Hippocampal formation (tissue), 2 donors: Measurements from ENCODE around the gene TMEM52.
"Not testable (repeated sequence)": the region's sequence is repeated elsewhere in the genome, so short reads cannot be mapped to it uniquely, and the experiment has no call there.

ENCODE experiments used
- DNase-seq, 2 donors: peaks; one replicate each; lab custom pipeline; 2025; lab: John Stamatoyannopoulos, UW

The TMEM52 gene

DNA sequence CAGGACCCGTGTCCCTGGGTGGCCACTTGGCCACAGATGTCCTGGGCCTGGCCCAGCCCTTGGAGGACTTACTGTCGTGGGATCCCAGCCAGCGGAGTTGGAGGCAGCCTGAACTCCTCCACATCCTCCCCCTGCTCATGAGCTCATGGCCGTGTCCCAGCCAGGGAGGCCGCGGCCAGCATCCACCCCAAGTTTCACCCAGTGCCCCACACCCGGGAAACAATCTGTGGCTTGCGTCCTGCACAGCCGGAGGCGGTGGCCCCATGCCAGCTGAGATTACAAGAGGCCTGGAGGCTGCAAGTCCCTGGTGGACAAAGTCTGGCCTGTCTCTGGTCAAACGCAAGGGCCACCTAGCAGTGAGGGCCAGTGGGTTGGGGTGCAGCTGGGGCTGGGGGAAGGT is 27.5 kb upstream of the TMEM52 start:
- no peak for DNase-seq

DNA sequence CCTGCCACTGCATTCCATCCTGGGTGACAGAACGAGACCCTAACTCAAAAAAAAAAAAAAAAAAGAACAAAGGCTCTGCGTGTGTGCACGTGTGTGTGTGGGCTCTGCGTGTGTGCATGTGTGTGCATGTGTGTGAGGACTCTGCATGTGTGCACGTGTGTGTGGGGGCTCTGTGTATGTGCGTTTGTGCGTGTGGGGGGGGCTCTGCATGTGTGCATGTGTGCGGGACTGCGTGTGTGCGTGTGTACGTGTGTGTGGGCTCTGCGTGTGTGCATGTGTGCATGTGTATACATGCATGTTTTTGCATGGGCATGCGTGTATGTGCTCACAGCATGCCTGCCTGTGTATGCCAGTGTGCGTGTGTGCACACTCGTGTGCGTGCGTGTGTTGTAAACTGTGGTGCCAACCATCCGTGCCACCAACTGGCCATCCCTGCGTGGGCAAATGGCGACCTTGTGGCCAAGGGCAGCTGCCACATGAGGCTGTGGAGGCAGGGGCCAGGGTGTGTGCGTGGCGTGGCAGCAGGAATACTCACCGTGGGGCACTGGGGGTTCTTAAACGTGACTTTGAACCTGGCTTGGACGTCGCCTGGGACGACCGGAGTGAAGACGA is 26.8 kb upstream of the TMEM52 start:
- no peak for DNase-seq

DNA sequence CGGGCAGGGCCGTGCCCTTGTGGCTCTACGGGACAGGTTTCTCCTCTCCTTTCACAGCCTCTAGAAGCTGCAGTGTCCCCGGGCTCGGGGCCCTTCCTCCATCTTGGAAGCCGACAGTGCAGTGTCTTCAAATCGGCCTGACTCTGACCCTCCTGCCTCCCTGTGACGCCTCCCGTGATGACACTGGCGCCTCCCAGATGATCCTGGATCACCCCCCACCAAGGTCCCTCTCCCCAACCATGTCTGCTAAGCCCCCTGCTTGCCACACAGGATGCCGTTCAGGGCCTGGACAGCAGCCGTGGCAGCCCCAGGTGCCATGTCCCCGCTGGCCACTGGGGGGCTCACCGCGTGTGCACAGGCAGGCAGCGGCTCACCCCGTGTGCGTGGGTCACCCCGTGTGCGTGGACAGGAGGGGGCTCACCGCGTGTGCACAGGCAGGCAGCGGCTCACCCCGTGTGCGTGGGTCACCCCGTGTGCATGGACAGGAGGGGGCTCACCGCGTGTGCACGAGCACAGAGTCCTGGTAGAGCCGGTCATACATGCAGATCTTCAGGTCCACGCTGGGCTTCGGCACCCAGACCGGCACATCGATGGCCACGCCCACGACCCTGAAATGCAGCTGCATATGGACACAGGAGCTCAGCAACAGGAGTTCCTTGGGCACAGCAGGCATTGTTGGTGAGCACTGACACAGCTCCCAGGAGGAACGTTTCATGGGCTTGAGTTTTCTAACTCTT is 24.9 kb upstream of the TMEM52 start:
- DNase-seq, result no peak

DNA sequence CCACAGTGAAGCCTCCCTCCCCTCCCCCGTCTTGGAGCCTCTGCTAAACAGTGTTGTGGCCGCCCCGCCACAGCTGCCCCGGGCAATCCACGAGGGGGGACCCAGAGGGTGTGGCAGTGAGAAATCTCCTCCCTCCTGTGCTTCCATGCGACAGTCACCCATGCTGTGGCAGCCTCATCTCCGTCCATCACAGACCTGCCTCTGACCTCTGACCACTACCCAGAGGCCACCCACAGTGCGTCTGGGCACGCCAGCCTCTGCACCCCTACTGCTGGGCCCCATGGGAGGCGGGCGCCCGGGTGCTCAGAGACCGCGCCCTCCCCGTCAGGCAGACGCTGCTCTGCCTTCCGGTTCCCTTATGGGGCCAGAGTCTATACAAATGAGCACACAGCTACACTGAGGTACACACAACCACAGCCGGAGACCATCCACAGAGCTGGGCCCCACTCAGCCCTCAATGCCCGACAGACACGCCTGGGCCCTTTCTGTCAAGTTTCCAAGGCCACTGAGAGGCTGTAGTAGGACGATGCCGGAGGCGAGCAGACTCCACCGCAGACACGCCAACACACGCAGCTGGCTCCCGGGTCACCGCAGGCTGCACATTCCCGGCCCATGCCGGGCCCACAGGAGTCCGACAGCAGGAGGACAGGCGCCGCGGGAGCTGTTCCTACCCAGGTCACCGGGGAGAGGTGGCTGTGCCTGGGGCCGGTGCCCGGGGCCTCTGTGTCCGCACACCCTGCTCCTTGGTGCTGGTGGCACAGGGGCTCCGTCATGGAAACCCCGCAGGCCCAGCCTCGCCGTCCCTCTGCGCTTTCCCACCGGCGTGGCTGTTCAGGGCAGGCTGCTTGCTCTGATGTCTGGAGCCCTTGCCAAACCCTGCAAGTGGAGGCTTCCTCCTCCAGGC is 23.9 kb upstream of the TMEM52 start:
- DNase-seq, result no peak

DNA sequence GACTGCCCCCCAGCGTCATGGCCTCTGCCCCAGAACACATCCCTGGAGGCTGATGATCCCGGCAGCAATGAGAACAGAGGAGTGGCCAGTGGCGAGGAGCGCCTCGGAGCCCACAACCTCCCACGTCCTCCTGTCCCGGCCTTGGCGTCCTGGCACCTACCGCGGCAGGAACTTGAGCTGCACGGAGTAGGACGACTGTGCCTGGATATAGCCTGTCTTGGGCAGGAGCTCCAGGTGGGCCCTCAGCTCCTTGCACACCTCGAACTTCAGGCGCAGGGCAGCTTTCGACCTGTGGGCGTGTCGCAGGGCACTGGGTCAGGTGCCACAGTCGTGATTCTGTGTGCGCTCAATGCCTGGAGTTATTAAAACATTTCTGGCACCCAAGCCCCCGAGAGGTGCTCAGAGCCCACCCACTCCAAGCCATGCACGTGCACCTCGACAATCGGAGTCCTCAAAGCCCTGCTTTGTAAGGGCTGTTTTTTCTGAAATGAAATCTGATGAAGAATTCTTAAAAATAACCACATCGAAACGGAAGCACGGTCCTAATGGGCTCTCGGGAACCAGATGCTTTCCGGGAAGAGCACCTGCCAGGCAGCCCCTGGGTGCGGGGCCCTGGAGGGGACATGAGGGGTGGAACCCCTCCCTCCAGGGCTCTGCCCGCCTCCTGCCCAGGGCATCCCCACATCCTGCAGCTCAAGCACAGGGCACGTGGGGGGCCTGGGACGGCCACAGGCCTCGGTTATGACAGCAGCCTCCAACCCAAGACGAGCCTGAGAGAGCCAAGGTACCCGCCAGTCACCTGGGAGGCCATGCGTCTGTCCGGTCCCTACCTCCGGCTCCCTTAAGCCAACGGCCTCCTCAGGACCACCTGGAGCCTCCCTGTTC is 23.0 kb upstream of the TMEM52 start:
- no peak for DNase-seq

DNA sequence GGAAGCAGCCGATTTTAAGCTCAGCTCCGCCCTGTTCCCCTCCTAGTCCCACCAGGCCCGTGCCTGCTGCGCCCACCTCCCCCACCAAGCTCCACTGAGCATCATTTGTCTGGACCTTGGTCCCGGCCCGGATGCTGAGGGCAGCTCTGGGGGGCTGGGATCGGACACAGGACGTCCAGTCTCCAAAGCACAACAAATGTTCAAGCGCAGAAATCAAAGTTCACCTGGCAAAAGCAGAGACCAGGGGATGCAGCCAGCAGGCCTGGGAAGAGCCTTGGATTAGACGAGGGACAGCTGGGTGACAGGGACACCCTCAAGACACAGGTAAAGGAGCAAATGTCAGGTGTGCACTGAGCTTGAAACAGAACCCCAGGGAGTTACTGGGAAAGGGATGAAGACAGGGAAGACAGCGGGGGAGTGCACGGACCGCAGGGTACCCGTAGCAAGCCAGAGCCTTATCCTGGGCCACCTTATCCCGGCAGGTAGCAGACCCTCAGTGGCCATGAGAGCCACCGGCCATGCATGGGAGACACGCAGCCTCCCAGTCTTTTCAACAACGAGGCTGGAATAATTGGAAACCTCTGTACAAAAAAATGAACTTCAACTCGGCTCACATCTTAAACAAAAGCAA is 22.2 kb upstream of the TMEM52 start:
- DNase-seq, result no peak

DNA sequence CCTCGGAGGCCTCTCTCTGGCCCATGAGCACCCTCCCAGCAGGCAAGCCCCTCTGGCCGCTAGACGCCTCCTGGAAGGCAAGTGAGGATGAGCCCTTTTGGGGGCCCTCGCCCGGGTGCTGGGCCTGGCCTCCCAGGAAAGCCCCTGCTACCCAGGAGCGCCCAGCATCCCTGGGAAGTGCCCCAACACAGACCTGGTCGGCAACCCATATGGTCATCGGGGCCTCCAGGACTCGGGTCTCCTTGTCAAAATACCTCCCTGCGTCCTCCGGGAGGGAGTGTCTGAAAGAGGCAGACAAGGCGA is 21.0 kb upstream of the TMEM52 start:
- no peak for DNase-seq

DNA sequence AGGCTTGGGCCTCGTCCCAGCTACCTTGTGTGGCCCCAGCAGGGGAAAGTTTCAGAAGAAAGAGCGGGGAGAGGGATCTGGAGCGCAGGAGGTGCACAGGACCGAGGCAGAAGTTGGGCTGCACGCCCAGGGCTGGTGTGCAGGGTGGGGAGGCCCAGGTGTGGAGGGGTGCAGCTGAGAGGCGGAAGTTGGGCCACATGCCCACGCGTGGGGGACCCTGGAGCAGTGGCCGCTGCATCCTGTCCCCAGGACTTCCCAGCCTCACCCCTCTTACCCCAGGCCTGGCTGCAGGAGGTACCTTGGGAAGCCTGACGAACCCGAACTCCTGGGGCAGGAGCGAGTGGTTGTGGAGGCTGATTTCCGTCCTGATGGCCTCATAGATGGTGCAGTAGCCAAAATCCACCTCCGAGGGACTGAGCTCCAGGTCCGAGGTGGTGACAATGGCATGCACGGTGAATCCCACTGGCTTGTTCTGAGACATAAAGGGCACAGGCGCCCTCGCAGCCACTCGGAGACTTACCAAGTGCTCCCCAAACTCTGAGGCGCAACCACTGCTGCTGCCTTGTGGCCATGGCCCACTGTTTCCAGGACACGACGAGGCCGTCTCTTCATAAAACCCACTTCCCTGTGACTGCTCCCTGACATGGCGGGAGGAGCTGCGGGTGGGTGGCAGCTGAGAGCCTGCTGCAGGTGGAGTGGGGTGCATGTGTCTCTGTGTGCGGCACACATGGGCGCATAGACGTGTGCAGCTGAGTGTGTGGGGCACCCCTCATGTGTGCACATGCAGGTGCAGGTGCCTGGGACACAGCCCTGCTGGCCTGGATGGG is 20.4 kb upstream of the TMEM52 start:
- no peak for DNase-seq

DNA sequence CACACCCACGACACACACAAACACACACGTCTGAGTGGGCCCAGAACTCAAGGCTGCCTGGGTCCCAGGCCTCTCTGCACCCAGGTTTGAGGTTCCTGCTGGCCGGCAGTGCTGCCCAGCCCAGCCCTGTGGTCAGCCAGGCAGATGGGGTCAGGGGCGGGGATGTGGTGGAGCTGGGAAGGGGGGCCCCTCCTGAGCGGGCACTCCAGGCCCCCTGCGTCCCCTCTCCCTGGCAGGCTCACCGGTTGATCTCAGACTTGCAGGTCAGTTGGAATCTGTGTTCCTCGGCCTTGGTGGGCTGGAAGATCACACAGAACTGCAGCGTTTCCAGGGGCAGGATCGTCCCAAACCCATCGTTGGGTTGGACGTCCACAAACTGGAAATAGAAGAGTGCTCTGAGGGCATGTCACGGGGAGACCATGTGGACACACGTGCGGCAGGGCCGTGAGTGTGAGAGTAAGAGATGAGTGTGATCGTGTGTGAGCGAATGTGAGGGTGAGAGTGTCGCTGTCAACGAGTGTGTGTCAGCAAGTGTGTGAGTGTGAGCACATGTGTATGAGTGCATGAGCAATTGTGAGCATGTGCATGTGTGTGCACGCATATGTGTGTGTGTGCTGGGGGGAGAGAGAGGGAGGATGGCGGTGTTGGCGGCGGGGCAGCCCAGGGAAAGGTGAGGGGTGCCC is 19.7 kb upstream of the TMEM52 start:
- no peak for DNase-seq

DNA sequence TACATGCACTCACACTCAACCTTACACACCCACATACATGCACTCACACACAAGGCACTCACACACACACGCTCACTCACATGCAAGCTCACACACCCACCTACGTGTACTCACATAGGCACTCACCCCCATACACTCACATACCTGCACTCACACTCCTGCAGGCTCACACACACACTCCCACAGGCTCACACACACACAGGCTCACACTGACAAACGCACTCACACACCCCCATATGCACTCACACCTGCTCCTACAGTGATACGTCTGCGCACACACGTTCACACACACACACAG is 19.1 kb upstream of the TMEM52 start:
- no peak for DNase-seq

DNA sequence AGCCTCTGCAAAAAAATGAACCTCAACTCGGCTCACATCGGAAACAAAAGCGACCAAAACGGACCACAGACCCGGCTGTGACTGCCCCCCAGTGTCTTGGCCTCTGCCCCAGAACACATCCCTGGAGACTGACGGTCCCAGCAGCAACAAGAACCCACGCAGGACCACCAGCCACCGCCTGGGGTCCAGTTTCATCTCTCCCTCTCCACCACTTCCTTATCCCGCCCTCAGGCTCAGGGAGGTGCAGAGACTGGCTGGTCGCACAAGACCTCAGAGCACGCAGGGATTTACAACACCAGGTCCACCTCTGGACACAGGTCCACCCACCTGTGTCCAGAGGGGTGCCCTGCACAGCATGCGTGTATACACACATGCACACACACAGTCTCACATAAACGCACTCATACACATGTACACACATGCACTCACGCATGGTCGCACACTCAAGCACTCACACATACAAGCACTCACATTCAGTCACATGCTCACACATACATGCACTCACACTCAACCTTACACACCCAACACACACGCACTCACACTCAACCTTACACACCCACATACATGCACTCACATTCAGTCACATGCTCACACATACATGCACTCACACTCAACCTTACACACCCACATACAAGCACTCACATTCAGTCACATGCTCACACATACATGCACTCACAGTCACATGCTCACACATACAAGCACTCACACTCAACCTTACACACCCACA is 18.6 kb upstream of the TMEM52 start:
- no peak for DNase-seq

DNA sequence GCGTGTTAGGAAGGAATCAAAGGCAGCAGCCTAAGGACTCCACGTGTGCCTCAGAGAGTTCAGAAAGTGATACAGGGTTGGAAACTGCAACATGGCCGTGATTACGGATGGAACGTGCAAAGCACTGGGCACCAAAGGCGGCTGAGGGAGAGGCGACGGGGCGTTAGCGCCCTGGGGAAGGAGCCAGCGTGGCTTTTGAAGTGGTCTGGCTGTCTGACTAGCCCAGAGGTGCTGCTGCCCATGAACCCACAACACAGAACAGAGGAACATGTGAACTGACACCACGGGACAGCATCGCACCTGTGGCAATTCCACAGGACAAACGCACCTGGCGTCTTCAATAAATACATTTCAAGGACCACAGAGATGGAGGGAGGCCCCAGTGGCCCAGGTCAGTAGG is 18.0 kb upstream of the TMEM52 start:
- DNase-seq, result no peak

DNA sequence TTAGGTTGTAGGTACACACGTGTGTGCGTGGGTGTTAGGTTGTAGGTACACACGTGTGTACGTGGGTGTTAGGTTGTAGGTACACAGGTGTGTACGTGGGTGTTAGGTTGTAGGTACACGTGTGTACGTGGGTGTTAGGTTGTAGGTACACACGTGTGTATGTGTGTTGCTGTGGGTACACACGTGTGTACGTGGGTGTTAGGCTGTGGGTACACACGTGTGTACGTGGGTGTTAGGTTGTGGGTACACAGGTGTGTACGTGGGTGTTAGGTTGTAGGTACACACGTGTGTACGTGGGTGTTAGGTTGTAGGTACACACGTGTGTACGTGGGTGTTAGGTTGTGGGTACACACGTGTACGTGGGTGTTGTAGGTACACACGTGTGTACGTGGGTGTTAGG is 15.8 kb upstream of the TMEM52 start:
- DNase-seq, result not testable (repeated sequence)

DNA sequence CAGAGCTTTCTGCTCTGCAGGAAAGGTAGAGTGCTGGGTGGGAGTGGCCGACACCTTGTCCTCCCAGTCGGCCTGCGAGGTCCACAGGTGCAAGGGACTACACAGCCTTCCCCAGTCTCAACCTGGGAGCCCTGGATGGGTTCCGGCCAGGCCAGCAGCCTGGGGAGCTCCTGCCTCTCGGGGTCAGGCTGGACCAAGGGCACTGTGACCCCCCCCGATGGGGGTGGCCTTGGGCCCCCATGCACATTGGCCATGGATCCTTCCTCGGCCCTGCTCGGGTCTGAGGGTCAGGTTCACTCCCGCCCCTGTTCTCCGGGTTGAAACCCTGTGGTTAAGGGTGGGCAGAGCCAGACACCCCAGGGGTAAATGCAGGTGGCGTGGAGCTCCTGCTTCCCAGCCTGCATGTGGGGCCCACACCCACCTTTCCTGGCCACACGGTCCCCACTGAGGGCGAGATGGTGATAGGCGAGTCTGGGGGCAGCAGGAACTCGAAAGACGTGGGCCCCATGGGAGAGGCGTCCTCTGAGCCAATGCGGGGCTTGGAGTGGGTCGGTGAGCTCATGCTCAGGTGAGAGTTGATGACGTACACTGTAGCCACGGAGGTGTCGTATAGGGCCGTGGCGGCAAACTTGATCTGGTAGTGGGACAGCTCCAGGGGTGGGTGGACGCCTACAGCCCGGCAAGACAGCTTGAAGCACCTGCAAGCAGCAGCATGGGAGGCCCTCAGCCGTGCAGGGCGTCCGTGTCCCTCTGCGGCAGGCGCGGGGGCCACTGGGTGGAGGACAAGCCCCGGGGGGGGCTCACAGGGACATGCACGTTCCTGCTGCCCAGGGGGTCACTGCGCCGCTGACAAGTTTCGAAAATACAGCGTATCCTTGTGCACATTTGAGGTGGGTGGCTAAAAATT is 10.8 kb upstream of the TMEM52 start:
- DNase-seq, result no peak

DNA sequence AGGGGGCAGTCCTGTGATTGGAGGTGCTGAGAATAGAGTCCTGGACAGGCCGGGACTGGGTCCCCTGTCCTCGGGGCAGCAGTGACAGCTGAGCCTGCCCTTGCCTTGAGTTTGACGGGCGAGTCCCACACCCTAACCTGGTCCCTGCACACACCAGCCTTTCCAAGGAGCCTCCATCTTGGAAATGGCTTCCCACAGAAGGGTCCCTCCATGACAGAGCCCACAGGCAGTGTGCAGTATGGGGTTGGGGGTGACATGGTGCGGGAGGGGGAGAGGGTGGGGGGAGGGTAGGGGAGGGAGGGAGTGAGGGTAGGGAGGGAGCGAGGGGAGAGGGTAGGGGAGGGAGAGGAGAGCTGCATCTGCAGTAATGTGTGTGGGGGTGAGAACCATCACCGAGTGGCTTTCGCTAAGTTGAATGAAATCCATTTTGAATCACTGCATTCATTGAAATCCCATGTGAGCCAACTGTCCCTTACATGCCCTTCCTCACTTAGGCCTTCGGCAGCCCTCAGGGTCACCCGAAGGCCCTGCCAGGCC is 10.1 kb upstream of the TMEM52 start:
- DNase-seq, result no peak

DNA sequence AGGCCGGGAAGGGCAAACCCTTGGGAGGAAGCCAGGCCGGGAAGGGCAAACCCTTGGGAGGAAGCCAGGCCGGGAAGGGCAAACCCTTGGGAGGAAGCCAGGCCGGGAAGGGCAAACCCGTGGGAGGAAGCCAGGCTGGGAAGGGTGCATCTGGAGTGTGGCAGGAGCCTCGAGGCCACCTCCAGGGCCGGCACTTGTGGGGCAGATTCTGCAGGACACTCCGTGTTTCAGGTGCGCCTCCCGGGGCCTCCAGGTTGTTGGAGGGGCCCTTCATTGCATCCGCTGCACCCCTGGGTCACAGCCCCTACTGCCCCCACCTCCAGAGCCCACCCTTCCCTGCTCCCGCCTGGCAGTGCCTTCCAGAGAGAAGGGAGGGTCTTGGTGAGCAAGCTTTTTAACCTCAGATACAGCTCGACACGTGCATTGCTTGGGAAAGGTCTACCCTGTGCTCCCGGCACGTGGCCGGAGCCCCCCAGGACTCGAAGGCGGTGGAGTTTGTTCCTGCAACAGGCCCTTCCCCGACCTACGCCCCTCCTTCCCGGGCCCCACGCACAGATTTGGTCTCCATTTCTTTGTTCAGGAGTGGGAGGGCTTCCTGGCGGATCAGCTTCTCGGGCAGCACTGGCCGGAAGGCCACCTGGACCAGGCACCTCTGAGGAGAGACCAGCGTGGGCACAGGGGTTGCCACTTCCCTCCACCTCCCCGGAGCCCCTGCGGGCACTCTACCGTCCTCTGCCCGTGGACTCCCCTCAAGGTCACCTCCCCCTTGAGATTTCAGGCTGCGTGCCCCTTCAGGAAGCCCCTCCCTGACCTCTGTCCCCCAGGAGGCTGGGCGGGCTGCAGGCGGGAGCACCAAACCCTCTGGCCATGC is 9.4 kb upstream of the TMEM52 start:
- no peak for DNase-seq

DNA sequence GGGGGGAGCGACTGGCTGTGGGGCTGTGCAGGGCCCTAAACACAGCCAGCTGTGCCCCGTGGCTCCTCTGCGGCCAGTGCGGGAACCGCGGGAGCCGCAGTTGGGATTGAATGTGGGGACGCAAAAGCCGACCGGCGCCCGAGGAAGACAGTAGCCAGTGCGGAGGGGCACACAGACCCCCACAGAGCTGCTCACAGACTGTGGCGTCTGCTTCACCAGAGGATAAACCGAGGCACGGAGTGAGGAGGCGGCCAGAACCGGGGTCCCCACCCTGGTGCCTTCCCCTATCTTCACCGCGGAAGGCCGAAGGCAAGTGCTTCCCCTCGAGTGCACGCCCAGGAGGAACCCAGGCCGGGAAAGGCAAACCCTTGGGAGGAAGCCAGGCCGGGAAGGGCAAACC is 8.7 kb upstream of the TMEM52 start:
- no peak for DNase-seq
